RWPE2 (cell line): Measurements from ENCODE around the gene TBX3.

Source experiments
- ATAC-seq: fragments of 200-7000 bp; cut with Tn5 transposase; 3 replicates; pipeline ENCODE4 v1.9.1; 2021; ENCODE audit warnings: low read depth
- DNase-seq: peaks from one replicate; pipeline ENCODE4 v3.0.0-alpha.2; 2020; ENCODE audit warnings: low spot score
- H3K27ac ChIP-seq: fragments of 450-650 bp; 2 replicates; pipeline ENCODE4 v1.5.1; 2017; ENCODE audit warnings: mild to moderate bottlenecking; ENCODE audit not compliant: poor library complexity, severe bottlenecking
- H3K27me3 ChIP-seq: fragments of 250-450 bp; sonication (Bioruptor Pico); 2 replicates; pipeline ENCODE4 v1.5.1; 2021; ENCODE audit warnings: mild to moderate bottlenecking, moderate library complexity; ENCODE audit not compliant: insufficient read depth, poor library complexity, severe bottlenecking
- H3K36me3 ChIP-seq: fragments of 250-450 bp; sonication (Bioruptor Pico); 2 replicates; pipeline ENCODE4 v1.5.1; 2020; ENCODE audit warnings: low read depth, mild to moderate bottlenecking, moderate library complexity
- H3K4me1 ChIP-seq: fragments of 250-450 bp; sonication (Bioruptor Pico); 2 replicates; pipeline ENCODE4 v1.5.1; 2021; ENCODE audit warnings: mild to moderate bottlenecking, moderate library complexity; ENCODE audit not compliant: insufficient read depth, poor library complexity, severe bottlenecking
- H3K4me3 ChIP-seq: fragments of 250-450 bp; sonication (Bioruptor Pico); 2 replicates; pipeline ENCODE4 v1.5.1; 2021; ENCODE audit warnings: mild to moderate bottlenecking, moderate library complexity; ENCODE audit not compliant: severe bottlenecking
- H3K9me3 ChIP-seq: fragments of 250-450 bp; sonication (Bioruptor Pico); 2 replicates; pipeline ENCODE4 v1.5.1; 2021; ENCODE audit warnings: mild to moderate bottlenecking, moderate library complexity; ENCODE audit not compliant: severe bottlenecking
- TF ChIP-seq, protein P1 (sequence below): fragments of 450-650 bp; IDR thresholded peaks from one replicate; pipeline ENCODE4 v1.5.1; 2017; ENCODE audit warnings: mild to moderate bottlenecking, moderate library complexity; ENCODE audit not compliant: poor library complexity, severe bottlenecking

TBX3 gene

DNA sequence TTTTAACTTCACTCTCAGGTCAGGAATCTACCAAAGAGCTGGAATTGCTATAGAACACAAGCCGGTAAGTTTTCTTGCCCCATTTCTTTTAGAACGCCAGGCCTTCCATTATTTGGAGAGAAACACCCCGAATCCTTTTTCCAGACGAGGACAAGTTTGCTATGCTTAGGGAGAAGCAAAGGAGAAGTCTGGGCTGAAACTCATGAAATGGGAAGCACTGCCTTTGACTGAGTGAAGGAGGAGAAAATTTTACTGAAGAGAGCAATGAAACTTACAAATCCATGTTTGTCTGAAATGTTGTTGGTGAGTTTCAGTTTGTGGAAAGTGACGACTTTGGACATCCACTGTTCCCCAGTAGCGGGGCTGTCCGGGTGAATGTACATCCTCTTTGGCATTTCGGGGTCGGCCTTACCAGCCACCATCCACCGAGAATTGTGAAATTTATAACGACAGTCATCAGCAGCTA is 3.3 kb downstream of the TBX3 start:
- Histone ChIP-seq H3K4me1 (peaks cover 42% of the 10 kb centered on the region), H3K4me3 (peak overlapping the region; percentile 55), H3K9me3 (no peaks in the 10 kb centered on the region), H3K27me3 (no peaks in the 10 kb centered on the region), H3K27ac (peak overlapping the region; percentile 96), H3K36me3 (peaks cover 68% of the 10 kb centered on the region)
- TF ChIP-seq, protein P1, sequence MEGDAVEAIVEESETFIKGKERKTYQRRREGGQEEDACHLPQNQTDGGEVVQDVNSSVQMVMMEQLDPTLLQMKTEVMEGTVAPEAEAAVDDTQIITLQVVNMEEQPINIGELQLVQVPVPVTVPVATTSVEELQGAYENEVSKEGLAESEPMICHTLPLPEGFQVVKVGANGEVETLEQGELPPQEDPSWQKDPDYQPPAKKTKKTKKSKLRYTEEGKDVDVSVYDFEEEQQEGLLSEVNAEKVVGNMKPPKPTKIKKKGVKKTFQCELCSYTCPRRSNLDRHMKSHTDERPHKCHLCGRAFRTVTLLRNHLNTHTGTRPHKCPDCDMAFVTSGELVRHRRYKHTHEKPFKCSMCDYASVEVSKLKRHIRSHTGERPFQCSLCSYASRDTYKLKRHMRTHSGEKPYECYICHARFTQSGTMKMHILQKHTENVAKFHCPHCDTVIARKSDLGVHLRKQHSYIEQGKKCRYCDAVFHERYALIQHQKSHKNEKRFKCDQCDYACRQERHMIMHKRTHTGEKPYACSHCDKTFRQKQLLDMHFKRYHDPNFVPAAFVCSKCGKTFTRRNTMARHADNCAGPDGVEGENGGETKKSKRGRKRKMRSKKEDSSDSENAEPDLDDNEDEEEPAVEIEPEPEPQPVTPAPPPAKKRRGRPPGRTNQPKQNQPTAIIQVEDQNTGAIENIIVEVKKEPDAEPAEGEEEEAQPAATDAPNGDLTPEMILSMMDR: no peak
- DNase-seq (no peak), ATAC-seq (no peak)

DNA sequence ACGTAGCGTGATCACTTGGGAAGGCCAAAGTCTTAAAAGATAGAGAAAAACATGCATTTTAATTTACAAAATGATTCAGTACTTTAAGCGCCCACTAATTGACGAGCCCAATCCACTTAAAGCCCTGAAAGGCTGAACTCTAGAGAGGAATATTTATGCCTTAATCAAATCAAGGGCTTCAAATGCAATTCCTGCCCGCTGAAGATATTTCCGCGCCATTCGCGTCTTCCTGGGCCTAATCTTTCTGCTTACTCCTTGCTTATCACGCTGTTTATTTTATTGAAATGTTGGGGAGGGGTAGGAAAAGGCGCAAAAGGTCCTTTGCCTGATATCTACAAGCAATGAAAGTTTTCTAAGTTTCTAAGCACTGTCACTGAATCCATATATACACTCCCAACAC is 4.0 kb downstream of the TBX3 start:
- Histone ChIP-seq H3K27me3 (no peaks in the 10 kb centered on the region), H3K4me3 (peak overlapping the region; percentile 55), H3K36me3 (peaks cover 75% of the 10 kb centered on the region), H3K9me3 (no peaks in the 10 kb centered on the region), H3K4me1 (peaks cover 40% of the 10 kb centered on the region), H3K27ac (peak overlapping the region; percentile 96)
- TF ChIP-seq, protein P1: no peak
- no peak for ATAC-seq
- no peak for DNase-seq

DNA sequence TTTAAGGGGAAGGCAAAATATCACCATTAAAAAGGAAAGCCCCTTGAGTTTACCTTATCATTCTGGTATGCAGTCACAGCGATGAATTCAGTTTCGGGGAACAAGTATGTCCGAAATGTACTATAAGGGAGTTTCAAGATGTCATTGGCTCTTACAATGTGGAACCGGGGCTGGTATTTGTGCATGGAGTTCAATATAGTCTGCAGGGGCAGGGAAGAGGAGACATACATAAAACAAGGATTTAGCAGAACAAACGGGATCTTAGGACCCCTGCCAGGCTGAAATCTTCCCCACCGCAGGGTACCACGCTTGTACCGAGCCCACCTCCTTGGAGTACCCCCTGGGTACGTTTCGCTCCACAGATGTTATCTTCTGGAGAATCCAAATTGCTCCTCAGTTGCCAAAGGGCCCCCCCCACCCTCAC is 4.5 kb downstream of the TBX3 start:
- DNase-seq (no peak), ATAC-seq (no peak)
- no peaks in the 10 kb centered on the region for H3K9me3 ChIP-seq
- no peaks in the 10 kb centered on the region for H3K27me3 ChIP-seq
- H3K27ac ChIP-seq: peak overlapping the region; percentile 96
- H3K4me1 ChIP-seq: peaks cover 43% of the 10 kb centered on the region
- peak overlapping the region; percentile 55 for H3K4me3 ChIP-seq
- TF ChIP-seq, protein P1: no peak
- peaks cover 80% of the 10 kb centered on the region for H3K36me3 ChIP-seq

DNA sequence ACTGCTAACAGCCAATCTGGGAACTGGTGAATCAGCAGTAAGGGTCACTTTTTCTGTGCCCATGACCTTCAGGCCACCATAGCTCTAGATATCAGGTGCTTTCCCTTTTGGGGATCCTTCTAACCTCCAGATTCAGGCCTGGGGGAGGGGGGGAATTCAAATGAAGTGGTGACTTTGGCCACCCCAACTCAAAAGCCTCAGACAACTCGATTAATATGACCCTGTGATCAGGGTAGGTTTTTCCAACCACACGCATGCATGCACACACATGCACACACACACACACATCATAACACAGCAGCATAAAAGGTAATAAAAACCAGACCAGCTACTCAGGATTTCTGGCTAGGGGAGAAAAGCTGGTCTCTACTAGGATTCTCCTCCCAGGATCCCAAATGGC is 5.3 kb downstream of the TBX3 start:
- DNase-seq (no peak), ATAC-seq (no peak)
- no peaks in the 10 kb centered on the region for H3K27me3 ChIP-seq
- TF ChIP-seq, protein P1: no peak
- H3K36me3 ChIP-seq: peaks cover 87% of the 10 kb centered on the region
- no peaks in the 10 kb centered on the region for H3K9me3 ChIP-seq
- H3K4me1 ChIP-seq: peaks cover 46% of the 10 kb centered on the region
- peak overlapping the region; percentile 55 for H3K4me3 ChIP-seq
- peak overlapping the region; percentile 96 for H3K27ac ChIP-seq

DNA sequence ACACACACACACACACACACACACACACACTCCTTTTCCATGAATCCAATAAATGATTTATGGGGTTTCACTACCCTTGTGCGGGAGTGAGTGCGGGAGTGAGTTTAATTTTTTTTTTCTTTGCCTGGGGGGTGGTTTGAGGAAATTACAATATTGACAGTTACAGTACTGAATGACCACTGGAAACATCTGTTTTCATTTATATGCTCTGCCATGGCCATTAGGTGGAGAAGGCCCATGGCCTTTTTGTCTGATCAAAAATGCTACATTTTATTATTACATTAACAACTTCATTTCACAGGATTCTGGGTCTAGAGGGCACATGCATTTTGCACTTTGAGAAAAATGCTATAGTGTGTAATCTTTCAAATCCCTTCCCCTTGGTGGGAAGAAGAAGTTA is 5.9 kb downstream of the TBX3 start:
- DNase-seq (no peak), ATAC-seq (no peak)
- Histone ChIP-seq H3K4me3 (peak overlapping the region; percentile 4), H3K36me3 (peaks cover 93% of the 10 kb centered on the region), H3K9me3 (no peaks in the 10 kb centered on the region), H3K4me1 (peaks cover 53% of the 10 kb centered on the region), H3K27me3 (no peaks in the 10 kb centered on the region), H3K27ac (peak overlapping the region; percentile 96)
- TF ChIP-seq, protein P1: no peak
